Upper lobe of left lung (tissue), 6 donors: Measurements from ENCODE around the gene HCLS1. TPM values are rescaled to one million over a fixed set of nuclear protein-coding genes. Genes with fewer than 3 reads are reported as not detected.

ENCODE experiments used
- ATAC-seq, 2 donors: fragments of 200-7000 bp; cut with Tn5 transposase; one replicate each; pipeline ENCODE4 v1.9.1; 2022; ENCODE audit warnings: mild to moderate bottlenecking in 2 of 2, moderate library complexity in 2 of 2; ENCODE audit not compliant: low FRiP score in 2 of 2
- DNase-seq, 2 donors: peaks; one replicate each; pipeline ENCODE4 v3.0.0-alpha.2; 2019 to 2020
- H3K27ac ChIP-seq, 4 donors: fragments of 200-600 bp; sonication (generic); one replicate each; pipeline ENCODE4 v1.5.1; 2016 to 2019
- H3K27me3 ChIP-seq, 4 donors: fragments of 200-600 bp; sonication (generic); one replicate each; pipeline ENCODE4 v1.5.1; 2017 to 2019
- H3K36me3 ChIP-seq, 4 donors: fragments of 200-600 bp; sonication (generic); one replicate each; pipeline ENCODE4 v1.5.1; 2016 to 2019
- H3K4me1 ChIP-seq, 4 donors: fragments of 200-600 bp; sonication (generic); one replicate each; pipeline ENCODE4 v1.5.1; 2018 to 2019
- H3K4me3 ChIP-seq, 4 donors: fragments of 200-600 bp; sonication (generic); one replicate each; pipeline ENCODE4 v1.5.1; 2017 to 2019; ENCODE audit warnings: mild to moderate bottlenecking in 2 of 4, moderate library complexity in 1 of 4
- H3K9me3 ChIP-seq, 4 donors: fragments of 200-600 bp; sonication (generic); one replicate each; pipeline ENCODE4 v1.5.1; 2018 to 2019
- CTCF ChIP-seq, 6 experiments: fragments of 450-650 bp in 4 of 6; fragments of 200-600 bp in 2 of 6; sonication (generic) in 2 of 6; IDR thresholded peaks; one replicate each; pipeline ENCODE4 v1.5.1; 2016 to 2019; ENCODE audit warnings: antibody characterized with exemption in 6 of 6
- EP300 ChIP-seq, 4 donors: sonication (generic); formaldehyde crosslinking; IDR thresholded peaks; one replicate each; pipeline ENCODE4 v1.5.1; 2017; ENCODE audit warnings: antibody characterized with exemption in 4 of 4, control low read depth in 2 of 4
- POLR2A ChIP-seq, 4 donors: fragments of 450-650 bp; IDR thresholded peaks; one replicate each; pipeline ENCODE4 v1.5.1; 2016 to 2017; ENCODE audit warnings: antibody characterized with exemption in 4 of 4, mild to moderate bottlenecking in 2 of 4
- POLR2AphosphoS5 ChIP-seq, 2 donors: sonication (generic); formaldehyde crosslinking; IDR thresholded peaks; one replicate each; pipeline ENCODE4 v1.5.1; 2017; ENCODE audit warnings: antibody characterized with exemption in 2 of 2
- WGBS, 2 donors: methylation state at CpG; one replicate each; pipeline ENCODE4 v1.1.5; 2017 to 2018; 5-methylcytosine and 5-hydroxymethylcytosine counted together
- total RNA-seq, 6 donors: library from RNA; depleted of rRNA in 4 of 6; stranded (reverse); fragments of >200 nt in 4 of 6; gene quantifications; one replicate each; pipeline versions ENCODE4 v1.1.0 to v1.2.1, GENCODE V29; 2016 to 2021
- donor health status: DM: no; HTN: no; CAD: no; lungs with moderate emphysema.
- donor health status: DM: no; HTN: yes; CAD: no; lungs with severe emphysema.

HCLS1 gene
- total RNA-seq, 6 donors from 2014 or later, result 71.7 to 234 (median 110) TPM

DNA sequence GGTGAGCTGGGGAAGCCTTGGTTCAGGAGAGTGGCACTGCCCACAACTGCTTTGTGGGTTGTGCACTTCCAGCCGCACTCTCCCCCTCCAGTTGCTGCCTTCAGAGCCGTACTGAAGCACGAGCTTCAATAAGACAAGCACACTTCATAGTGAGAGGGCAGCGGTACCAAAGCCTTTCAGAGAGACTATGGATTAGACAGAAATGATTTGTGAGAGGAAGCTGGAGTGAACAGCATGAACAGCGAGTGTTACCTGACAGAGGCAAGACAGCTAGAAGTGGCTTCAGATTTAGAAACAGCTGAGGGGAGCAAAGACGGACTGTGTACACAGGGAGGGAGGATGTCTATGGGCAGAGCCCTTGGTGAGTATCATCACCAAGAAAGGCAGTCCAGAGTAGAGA, 31.1 kb downstream of the HCLS1 start:
- H3K27me3 ChIP-seq, result no peaks in the 10 kb centered on the region
- 74 to 81% methylated on average over 6 of the region's 6 CpGs for WGBS, 2 donors
- no peaks in the 10 kb centered on the region for H3K4me1 ChIP-seq
- no peak for DNase-seq
- no peak overlapping the region for H3K4me3 ChIP-seq
- no peaks in the 10 kb centered on the region for H3K9me3 ChIP-seq
- peaks cover 0 to 25% (median 19%) of the 10 kb centered on the region in 4 donors for H3K36me3 ChIP-seq
- TF ChIP-seq CTCF (IDR thresholded peaks at IDR 0.05) (no peak), EP300 (IDR thresholded peaks at IDR 0.05) (no peak), POLR2AphosphoS5 (IDR thresholded peaks at IDR 0.05) (no peak), POLR2A (IDR thresholded peaks at IDR 0.05) (no peak)
- no peak overlapping the region for H3K27ac ChIP-seq
- no peak for ATAC-seq

GRCh38 chr3:121627622-121628021, 33.1 kb downstream of the HCLS1 start:
- H3K4me3 ChIP-seq, result no peak overlapping the region
- TF ChIP-seq POLR2AphosphoS5 (IDR thresholded peaks at IDR 0.05) (no peak), EP300 (IDR thresholded peaks at IDR 0.05) (no peak), CTCF (IDR thresholded peaks at IDR 0.05) (no peak), POLR2A (IDR thresholded peaks at IDR 0.05) (no peak)
- no peaks in the 10 kb centered on the region for H3K27me3 ChIP-seq
- H3K36me3 ChIP-seq, result peaks cover 0 to 9% (median 6%) of the 10 kb centered on the region in 4 donors
- no peak for ATAC-seq
- no peak overlapping the region for H3K27ac ChIP-seq
- no peaks in the 10 kb centered on the region for H3K9me3 ChIP-seq
- no peaks in the 10 kb centered on the region for H3K4me1 ChIP-seq
- WGBS, 2 donors, result 65 to 67% methylated on average over 3 of the region's 3 CpGs
- no peak for DNase-seq

DNA sequence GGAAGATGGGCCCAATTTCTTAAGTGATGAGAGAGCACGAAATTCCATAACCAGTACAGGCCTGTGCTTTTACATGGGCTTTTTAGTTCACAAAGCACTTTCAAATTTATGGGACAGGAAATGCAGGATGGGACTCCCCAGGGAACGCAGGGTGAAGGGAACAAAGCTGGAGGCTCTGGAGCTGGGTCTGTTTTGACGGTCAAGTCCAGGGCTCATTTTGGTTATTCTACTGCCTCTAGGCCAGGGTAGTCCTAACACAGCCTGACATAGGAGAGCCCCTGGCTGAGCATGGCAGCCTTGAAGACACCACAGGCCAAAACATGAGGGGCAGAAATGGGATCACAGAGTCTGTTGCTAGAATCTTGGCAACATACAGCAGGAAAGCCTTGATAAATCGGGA, 33.5 kb downstream of the HCLS1 start:
- Histone ChIP-seq H3K9me3 (no peaks in the 10 kb centered on the region), H3K4me3 (no peak overlapping the region), H3K27me3 (no peaks in the 10 kb centered on the region), H3K27ac (no peak overlapping the region), H3K4me1 (no peaks in the 10 kb centered on the region), H3K36me3 (peaks cover 0 to 7% (median 3%) of the 10 kb centered on the region in 4 donors)
- no peak for ATAC-seq
- no peak for DNase-seq
- TF ChIP-seq POLR2A (IDR thresholded peaks at IDR 0.05), result no peak
- TF ChIP-seq POLR2AphosphoS5 (IDR thresholded peaks at IDR 0.05), result no peak
- no peak for TF ChIP-seq CTCF (IDR thresholded peaks at IDR 0.05)
- no peak for TF ChIP-seq EP300 (IDR thresholded peaks at IDR 0.05)
- WGBS, 2 donors, result 90 to 92% methylated on average over 4 of the region's 4 CpGs

GRCh38 chr3:121626495-121626894, 34.2 kb downstream of the HCLS1 start:
- no peak for ATAC-seq
- H3K27me3 ChIP-seq, result no peaks in the 10 kb centered on the region
- TF ChIP-seq CTCF (IDR thresholded peaks at IDR 0.05) (no peak), EP300 (IDR thresholded peaks at IDR 0.05) (no peak), POLR2A (IDR thresholded peaks at IDR 0.05) (no peak), POLR2AphosphoS5 (IDR thresholded peaks at IDR 0.05) (no peak)
- H3K27ac ChIP-seq, result no peak overlapping the region
- no peak for DNase-seq
- H3K4me3 ChIP-seq, result no peak overlapping the region
- H3K36me3 ChIP-seq, result peaks cover 0 to under 1% (median 0%) of the 10 kb centered on the region in 4 donors
- 90 to 95% methylated on average over 4 of the region's 4 CpGs for WGBS, 2 donors
- H3K4me1 ChIP-seq, result no peaks in the 10 kb centered on the region
- no peaks in the 10 kb centered on the region for H3K9me3 ChIP-seq

DNA sequence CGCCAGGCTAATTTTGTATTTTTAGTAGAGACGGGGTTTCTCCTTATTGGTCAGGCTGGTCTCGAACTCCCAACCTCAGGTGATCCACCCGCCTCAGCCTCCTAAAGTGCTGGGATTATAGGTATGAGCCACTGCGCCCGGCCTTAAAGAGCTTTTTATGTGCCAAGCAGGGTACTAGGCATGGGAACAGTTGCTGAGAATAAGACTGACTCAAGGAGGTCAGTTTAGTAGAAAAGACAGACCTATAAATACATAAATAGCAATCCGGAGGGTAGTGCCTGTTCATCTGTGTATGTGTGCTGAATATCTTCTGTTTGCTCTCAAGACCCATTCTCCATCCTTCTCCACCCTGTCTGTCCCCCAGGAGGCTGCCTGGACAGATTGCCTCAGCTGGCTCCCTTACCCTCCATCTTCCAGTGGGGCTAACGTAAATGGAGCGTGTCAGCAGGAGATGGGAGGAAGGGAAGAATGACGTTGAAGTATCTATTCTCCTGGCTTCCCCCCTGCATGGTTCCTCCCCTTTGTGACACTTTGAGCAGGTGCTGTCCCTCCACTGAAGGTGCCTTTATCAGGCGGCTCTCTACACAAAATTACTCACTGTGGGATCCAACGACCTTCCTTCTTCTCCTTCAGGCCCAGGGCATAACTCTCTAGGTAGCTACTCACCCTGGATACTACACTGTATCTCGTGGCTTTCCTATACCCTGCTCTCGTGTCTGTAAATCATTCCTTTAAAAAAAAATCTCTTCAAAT, 36.4 kb downstream of the HCLS1 start:
- no peak for DNase-seq
- Histone ChIP-seq H3K4me1 (no peaks in the 10 kb centered on the region), H3K9me3 (no peaks in the 10 kb centered on the region), H3K4me3 (no peak overlapping the region), H3K27me3 (no peaks in the 10 kb centered on the region), H3K36me3 (no peaks in the 10 kb centered on the region), H3K27ac (no peak overlapping the region)
- 73 to 76% methylated on average over 14 of the region's 14 CpGs for WGBS, 2 donors
- no peak for TF ChIP-seq EP300 (IDR thresholded peaks at IDR 0.05)
- no peak for TF ChIP-seq CTCF (IDR thresholded peaks at IDR 0.05)
- no peak for TF ChIP-seq POLR2A (IDR thresholded peaks at IDR 0.05)
- TF ChIP-seq POLR2AphosphoS5 (IDR thresholded peaks at IDR 0.05), result no peak
- no peak for ATAC-seq
